SK-N-SH (cell line): ENCODE data around the gene NFIA. TPM values are rescaled to one million over a fixed set of nuclear protein-coding genes. Genes with fewer than 3 reads are reported as not detected.

Source experiments
- CTCF ChIA-PET: fragments of 300-600, 350-600 bp; formaldehyde crosslinking; extraction: SDS; loops from one replicate; lab custom pipeline; 2021; lab: Yijun Ruan, JAX
- POLR2A ChIA-PET: fragments of 350-600 bp; sonication (Branson Sonifier 250); formaldehyde crosslinking; extraction: SDS; loops from one replicate; lab custom pipeline; 2020; ENCODE audit warnings: antibody characterized with exemption, inconsistent platforms; lab: Yijun Ruan, JAX
- DNase-seq: peaks from one replicate; pipeline ENCODE4 v3.0.0; 2012
- H2AFZ ChIP-seq: fragments of 200-600 bp; sonication (generic); 2 replicates; pipeline ENCODE4 v1.8.1; 2016; ENCODE audit warnings: antibody characterized with exemption, mild to moderate bottlenecking, low read depth
- H3F3A ChIP-seq: fragments of 200-600 bp; sonication (generic); replicated peaks from 2 replicates; pipeline ENCODE3; 2016; ENCODE audit warnings: antibody characterized with exemption, mild to moderate bottlenecking; ENCODE audit not compliant: insufficient read depth
- H3K27ac ChIP-seq, 2 experiments: fragments of 200-500 bp in 1 of 2; fragments of 200-600 bp in 1 of 2; sonication (Bioruptor generic) in 1 of 2; sonication (generic), shearing (Covaris generic) in 1 of 2; 2 replicates each; pipeline versions ENCODE4 v1.5.1 to v1.6.1; 2014 to 2016; ENCODE audit warnings: low read depth in 2 of 2, inconsistent platforms in 1 of 2, low read length in 1 of 2, mild to moderate bottlenecking in 1 of 2, mixed read lengths in 1 of 2
- H3K27me3 ChIP-seq: fragments of 200-600 bp; sonication (generic), shearing (Covaris generic); 2 replicates; pipeline ENCODE4 v1.6.1; 2016; ENCODE audit warnings: mixed run types; ENCODE audit not compliant: insufficient read depth
- H3K36me3 ChIP-seq, 2 experiments: fragments of 200-500 bp in 1 of 2; fragments of 200-600 bp in 1 of 2; sonication (Bioruptor generic) in 1 of 2; sonication (generic) in 1 of 2; replicated peaks in 1 of 2; 2 replicates each; pipeline versions ENCODE3 to v1.5.1; 2014 to 2016; ENCODE audit warnings: low read length in 1 of 2, mild to moderate bottlenecking in 1 of 2; ENCODE audit not compliant: insufficient read depth in 2 of 2, control insufficient read depth in 1 of 2
- H3K4me1 ChIP-seq, 2 experiments: fragments of 200-500 bp in 1 of 2; fragments of 200-600 bp in 1 of 2; sonication (Bioruptor generic) in 1 of 2; sonication (generic), shearing (Covaris generic) in 1 of 2; 2 replicates each; pipeline versions ENCODE4 v1.5.1 to v1.6.1; 2014 to 2016; ENCODE audit warnings: low read depth in 1 of 2, low read length in 1 of 2, mixed run types in 1 of 2; ENCODE audit not compliant: insufficient read depth in 2 of 2, control insufficient read depth in 1 of 2
- H3K4me2 ChIP-seq: fragments of 200-600 bp; sonication (generic), shearing (Covaris generic); 2 replicates; pipeline ENCODE4 v1.6.1; 2017; ENCODE audit warnings: mixed run types
- H3K4me3 ChIP-seq, 2 experiments: fragments of 200-500 bp in 1 of 2; fragments of 200-600 bp in 1 of 2; sonication (Bioruptor generic) in 1 of 2; sonication (generic), shearing (Covaris generic) in 1 of 2; 2 replicates each; pipeline versions ENCODE4 v1.5.1 to v1.8.1; 2014 to 2016; ENCODE audit warnings: low read depth in 2 of 2, inconsistent platforms in 1 of 2, low read length in 1 of 2, mild to moderate bottlenecking in 1 of 2, mixed read lengths in 1 of 2, moderate library complexity in 1 of 2
- H3K79me2 ChIP-seq: fragments of 200-600 bp; sonication (generic); 2 replicates; pipeline ENCODE4 v1.8.1; 2017; ENCODE audit warnings: mild to moderate bottlenecking; ENCODE audit not compliant: insufficient read depth
- H3K9ac ChIP-seq: fragments of 200-600 bp; sonication (generic); 2 replicates; pipeline ENCODE4 v1.6.1; 2017; ENCODE audit warnings: mixed run types
- H3K9me2 ChIP-seq: fragments of 200-600 bp; sonication (generic); 2 replicates; pipeline ENCODE4 v1.6.1; 2017; ENCODE audit warnings: mixed run types
- H3K9me3 ChIP-seq: fragments of 200-600 bp; sonication (generic); 2 replicates; pipeline ENCODE4 v1.6.1; 2017; ENCODE audit warnings: mixed run types, mild to moderate bottlenecking, moderate library complexity
- H4K20me1 ChIP-seq: fragments of 200-600 bp; sonication (generic); 2 replicates; pipeline ENCODE4 v1.6.1; 2017; ENCODE audit warnings: mild to moderate bottlenecking, mixed run types; ENCODE audit not compliant: insufficient read depth
- CHD2 ChIP-seq: fragments of 150-350 bp; IDR thresholded peaks from 2 replicates; pipeline ENCODE4 v1.6.1; 2018; ENCODE audit warnings: low read length; ENCODE audit not compliant: partially characterized antibody
- ELF1 ChIP-seq: IDR thresholded peaks from 2 replicates; pipeline ENCODE4 v1.4.0; 2012
- EP300 ChIP-seq, 2 experiments: IDR thresholded peaks; 2 replicates each; pipeline versions ENCODE4 v1.4.0 to v1.6.1; 2012; ENCODE audit warnings: borderline replicate concordance in 1 of 2, low read depth in 1 of 2, low read length in 1 of 2
- EZH2phosphoT487 ChIP-seq: fragments of 200-600 bp; sonication (generic); IDR thresholded peaks from 2 replicates; pipeline ENCODE4 v1.6.1; 2017; ENCODE audit warnings: low read depth, mixed run types, mild to moderate bottlenecking, antibody characterized with exemption, moderate library complexity, borderline replicate concordance
- FOSL2 ChIP-seq: IDR thresholded peaks from 2 replicates; pipeline ENCODE4 v1.4.0; 2012; ENCODE audit warnings: low read depth, mild to moderate bottlenecking, moderate library complexity, borderline replicate concordance
- FOXJ3 ChIP-seq: sonication (generic); formaldehyde crosslinking; IDR thresholded peaks from 2 replicates; pipeline ENCODE4 v1.5.1; 2020; ENCODE audit warnings: mild to moderate bottlenecking, missing genetic modification reagents
- FOXM1 ChIP-seq: IDR thresholded peaks from 2 replicates; pipeline ENCODE4 v1.4.0; 2012; ENCODE audit warnings: low read depth, mild to moderate bottlenecking
- JUND ChIP-seq: IDR thresholded peaks from 2 replicates; pipeline ENCODE4 v1.4.0; 2012
- MXI1 ChIP-seq: IDR thresholded peaks from 2 replicates; pipeline ENCODE4 v1.6.1; 2012; ENCODE audit warnings: mild to moderate bottlenecking, low read depth, low read length, improper control_type of control experiment
- NFIC ChIP-seq: IDR thresholded peaks from 2 replicates; pipeline ENCODE4 v1.4.0; 2012; ENCODE audit warnings: borderline replicate concordance
- NRF1 ChIP-seq: IDR thresholded peaks from 2 replicates; pipeline ENCODE4 v1.6.1; 2012; ENCODE audit warnings: low read depth, mild to moderate bottlenecking, low read length
- RAD21 ChIP-seq: IDR thresholded peaks from 2 replicates; pipeline ENCODE4 v1.6.1; 2012; ENCODE audit warnings: mild to moderate bottlenecking, low read length
- RXRA ChIP-seq: IDR thresholded peaks from 2 replicates; pipeline ENCODE4 v1.4.0; 2012; ENCODE audit warnings: low read depth, mild to moderate bottlenecking, borderline replicate concordance
- SIN3A ChIP-seq: IDR thresholded peaks from 2 replicates; pipeline ENCODE4 v1.6.1; 2012; ENCODE audit warnings: low read depth, mild to moderate bottlenecking, low read length, moderate library complexity, borderline replicate concordance
- TCF12 ChIP-seq: IDR thresholded peaks from 2 replicates; pipeline ENCODE4 v1.4.0; 2012
- TEAD4 ChIP-seq: IDR thresholded peaks from 2 replicates; pipeline ENCODE4 v1.4.0; 2012; ENCODE audit warnings: mild to moderate bottlenecking, borderline replicate concordance; ENCODE audit not compliant: insufficient read depth
- WGBS: methylation state at CpG from one replicate; pipeline ENCODE4 v1.1.6; 2017; ENCODE audit warnings: low lambda C conversion rate; 5-methylcytosine and 5-hydroxymethylcytosine counted together
- polyA plus RNA-seq, 3 experiments: library from polyadenylated mRNA; depleted of rRNA; stranded (reverse); fragments of >200 nt; gene quantifications; 2 replicates each; pipeline ENCODE4 v1.2.3, GENCODE V29; 2012
- TF ChIP-seq, protein P1 (sequence below): IDR thresholded peaks from 2 replicates; pipeline ENCODE4; 2012
- TF ChIP-seq, protein P2 (sequence below): IDR thresholded peaks from 2 replicates; pipeline ENCODE4 v1.4.0; 2012; ENCODE audit warnings: low read depth, borderline replicate concordance
- TF ChIP-seq, protein P3 (sequence below): fragments of 150-350 bp; IDR thresholded peaks from 2 replicates; pipeline ENCODE4 v1.6.1; 2016; ENCODE audit warnings: mild to moderate bottlenecking, low read depth, low read length
- TF ChIP-seq, protein P4 (sequence below): IDR thresholded peaks from 2 replicates; pipeline ENCODE4 v1.6.1; 2012; ENCODE audit warnings: mild to moderate bottlenecking, low read depth, low read length, moderate library complexity

Gene NFIA
- polyA plus RNA-seq, 1 of the 3 experiments (the other 2 are of a cell fraction): 3.3 TPM

DNA sequence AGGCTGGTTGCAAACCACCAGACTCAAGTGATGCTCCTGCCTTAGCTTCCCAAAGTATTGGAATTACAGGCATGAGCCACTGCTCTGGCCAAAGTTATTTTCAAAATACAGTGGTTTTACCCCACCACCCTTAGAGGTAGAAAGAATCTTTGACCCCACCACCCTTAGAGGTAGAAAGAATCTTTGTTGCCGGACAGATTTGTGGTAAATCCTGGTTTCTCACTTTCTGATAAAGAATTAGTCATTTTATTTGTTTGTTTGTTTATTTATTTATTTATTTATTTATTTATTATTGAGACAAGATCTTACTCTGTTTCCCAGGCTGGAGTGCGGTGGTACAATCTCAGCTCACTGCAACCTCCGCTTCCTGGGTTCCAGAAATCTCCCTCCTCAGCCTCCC, 55.9 kb downstream of the NFIA start:
- no peaks in the 10 kb centered on the region; the same call in 1 of the 2 replicates for H3K79me2 ChIP-seq
- POLR2A ChIA-PET: no interaction called here
- H3K27me3 ChIP-seq: no peaks in the 10 kb centered on the region
- H3K9me3 ChIP-seq: no peaks in the 10 kb centered on the region
- peaks cover 19 to 38% of the 10 kb centered on the region in 2 experiments; a peak in 3 of 4 replicates for H3K4me1 ChIP-seq
- no peak overlapping the region for H3K9ac ChIP-seq
- H3K4me2 ChIP-seq: no peak overlapping the region
- H3K9me2 ChIP-seq: no peaks in the 10 kb centered on the region
- peak overlapping the region in 1 of 2 experiments; percentile 74; a peak in 1 of 4 replicates for H3K27ac ChIP-seq
- peaks cover 26% of the 10 kb centered on the region for H3F3A ChIP-seq
- TF ChIP-seq FOXM1: no peak
- TF ChIP-seq RAD21: no peak
- TF ChIP-seq, protein P1, sequence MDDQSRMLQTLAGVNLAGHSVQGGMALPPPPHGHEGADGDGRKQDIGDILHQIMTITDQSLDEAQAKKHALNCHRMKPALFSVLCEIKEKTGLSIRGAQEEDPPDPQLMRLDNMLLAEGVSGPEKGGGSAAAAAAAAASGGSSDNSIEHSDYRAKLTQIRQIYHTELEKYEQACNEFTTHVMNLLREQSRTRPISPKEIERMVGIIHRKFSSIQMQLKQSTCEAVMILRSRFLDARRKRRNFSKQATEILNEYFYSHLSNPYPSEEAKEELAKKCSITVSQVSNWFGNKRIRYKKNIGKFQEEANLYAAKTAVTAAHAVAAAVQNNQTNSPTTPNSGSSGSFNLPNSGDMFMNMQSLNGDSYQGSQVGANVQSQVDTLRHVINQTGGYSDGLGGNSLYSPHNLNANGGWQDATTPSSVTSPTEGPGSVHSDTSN: no peak
- TF ChIP-seq, all 33 proteins: peak for 0
- CTCF ChIA-PET: no interaction called here
- no peak for DNase-seq
- H4K20me1 ChIP-seq: no peaks in the 10 kb centered on the region
- 93% methylated on average over 3 of the region's 3 CpGs for WGBS
- no peak overlapping the region for H3K4me3 ChIP-seq
- no peak overlapping the region for H2AFZ ChIP-seq
- H3K36me3 ChIP-seq: no peaks in the 10 kb centered on the region

DNA sequence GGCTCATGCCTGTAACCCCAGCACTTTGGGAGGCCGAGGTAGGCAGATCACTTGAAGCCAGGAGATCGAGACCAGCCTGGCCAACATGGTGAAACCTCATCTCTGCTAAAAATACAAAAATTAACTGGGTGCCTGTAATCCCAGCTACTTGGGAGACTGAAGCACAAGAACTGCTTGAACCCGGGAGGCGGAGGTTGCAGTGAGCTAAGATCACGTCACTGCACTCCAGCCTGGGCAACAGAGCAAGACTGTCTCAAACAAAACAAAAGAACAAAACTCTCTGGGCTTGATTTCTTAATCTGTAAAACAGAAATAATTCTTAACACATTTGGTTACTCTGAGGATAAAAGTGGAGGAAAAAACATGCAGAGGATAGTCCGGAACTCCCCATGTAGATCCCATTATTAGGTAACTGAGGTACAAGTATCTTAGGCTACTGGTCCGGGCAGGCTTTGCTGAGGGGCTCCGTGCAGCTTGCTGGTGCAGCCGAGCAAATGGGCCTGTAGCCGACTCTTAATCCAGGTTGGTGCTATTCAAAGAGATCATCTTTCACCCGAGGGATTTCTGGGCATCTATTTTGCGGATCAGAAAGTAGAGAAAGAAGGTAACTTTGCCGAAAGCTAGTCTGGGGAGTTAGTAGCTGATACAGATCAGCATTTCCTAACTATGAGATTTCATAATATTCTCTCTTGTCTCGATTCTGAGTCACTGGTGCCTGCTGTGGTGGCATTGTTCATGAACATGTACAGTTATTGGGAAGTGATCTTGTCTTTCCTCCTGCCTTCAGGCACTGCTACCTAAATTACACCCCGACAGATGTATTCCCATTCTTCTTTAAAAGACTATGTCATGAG, 56.8 kb downstream of the NFIA start:
- POLR2A ChIA-PET: no interaction called here
- Histone ChIP-seq H3K79me2 (no peaks in the 10 kb centered on the region; the same call in 1 of the 2 replicates), H3K4me2 (peak overlapping the region; percentile 68), H3K4me3 (no peak overlapping the region; a peak in 1 of 4 replicates), H2AFZ (peak overlapping the region; percentile 69), H3K9ac (peak overlapping the region; percentile 10; the same call in 1 of the 2 replicates), H4K20me1 (no peaks in the 10 kb centered on the region), H3F3A (peaks cover 26% of the 10 kb centered on the region), H3K4me1 (peaks cover 19 to 46% of the 10 kb centered on the region in 2 experiments; a peak in 3 of 4 replicates), H3K27me3 (no peaks in the 10 kb centered on the region), H3K9me2 (no peaks in the 10 kb centered on the region), H3K36me3 (no peaks in the 10 kb centered on the region), H3K9me3 (no peaks in the 10 kb centered on the region), H3K27ac (peak overlapping the region in 1 of 2 experiments; percentile 74; a peak in 3 of 4 replicates)
- CTCF ChIA-PET: interaction anchor here (0.7 to 1.7 kb wide), 5 partner anchors 18 to 1380 kb away, joined by 3 to 4 read pairs (median 3); no protein-coding TSS in a partner anchor
- no peak for DNase-seq
- 51% methylated on average over 15 of the region's 15 CpGs for WGBS
- TF ChIP-seq EP300 (IDR thresholded peaks at IDR 0.05; ENCODE audit: borderline replicate concordance in 1 of 2, low read depth in 1 of 2, low read length in 1 of 2) (peak in 1 of 2 experiments; percentile 41; a peak in 1 of 4 replicates), CHD2 (no peak), ELF1 (no peak), SIN3A (no peak), FOXJ3 (CRISPR knock-in tag) (no peak), FOSL2 (peak; percentile 60; the same call in 1 of the 2 replicates), JUND (peak; percentile 35; the same call in 1 of the 2 replicates), RXRA (no peak; the same call in 1 of the 2 replicates), EZH2phosphoT487 (no peak), TCF12 (peak; percentile 61), NFIC (peak; percentile 17; the same call in 1 of the 2 replicates), MXI1 (no peak), NRF1 (no peak), TEAD4 (no peak)
- TF ChIP-seq, protein P2, sequence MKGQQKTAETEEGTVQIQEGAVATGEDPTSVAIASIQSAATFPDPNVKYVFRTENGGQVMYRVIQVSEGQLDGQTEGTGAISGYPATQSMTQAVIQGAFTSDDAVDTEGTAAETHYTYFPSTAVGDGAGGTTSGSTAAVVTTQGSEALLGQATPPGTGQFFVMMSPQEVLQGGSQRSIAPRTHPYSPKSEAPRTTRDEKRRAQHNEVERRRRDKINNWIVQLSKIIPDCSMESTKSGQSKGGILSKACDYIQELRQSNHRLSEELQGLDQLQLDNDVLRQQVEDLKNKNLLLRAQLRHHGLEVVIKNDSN: no peak
- TF ChIP-seq, protein P3, sequence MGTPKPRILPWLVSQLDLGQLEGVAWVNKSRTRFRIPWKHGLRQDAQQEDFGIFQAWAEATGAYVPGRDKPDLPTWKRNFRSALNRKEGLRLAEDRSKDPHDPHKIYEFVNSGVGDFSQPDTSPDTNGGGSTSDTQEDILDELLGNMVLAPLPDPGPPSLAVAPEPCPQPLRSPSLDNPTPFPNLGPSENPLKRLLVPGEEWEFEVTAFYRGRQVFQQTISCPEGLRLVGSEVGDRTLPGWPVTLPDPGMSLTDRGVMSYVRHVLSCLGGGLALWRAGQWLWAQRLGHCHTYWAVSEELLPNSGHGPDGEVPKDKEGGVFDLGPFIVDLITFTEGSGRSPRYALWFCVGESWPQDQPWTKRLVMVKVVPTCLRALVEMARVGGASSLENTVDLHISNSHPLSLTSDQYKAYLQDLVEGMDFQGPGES: no peak
- TF ChIP-seq, protein P4, sequence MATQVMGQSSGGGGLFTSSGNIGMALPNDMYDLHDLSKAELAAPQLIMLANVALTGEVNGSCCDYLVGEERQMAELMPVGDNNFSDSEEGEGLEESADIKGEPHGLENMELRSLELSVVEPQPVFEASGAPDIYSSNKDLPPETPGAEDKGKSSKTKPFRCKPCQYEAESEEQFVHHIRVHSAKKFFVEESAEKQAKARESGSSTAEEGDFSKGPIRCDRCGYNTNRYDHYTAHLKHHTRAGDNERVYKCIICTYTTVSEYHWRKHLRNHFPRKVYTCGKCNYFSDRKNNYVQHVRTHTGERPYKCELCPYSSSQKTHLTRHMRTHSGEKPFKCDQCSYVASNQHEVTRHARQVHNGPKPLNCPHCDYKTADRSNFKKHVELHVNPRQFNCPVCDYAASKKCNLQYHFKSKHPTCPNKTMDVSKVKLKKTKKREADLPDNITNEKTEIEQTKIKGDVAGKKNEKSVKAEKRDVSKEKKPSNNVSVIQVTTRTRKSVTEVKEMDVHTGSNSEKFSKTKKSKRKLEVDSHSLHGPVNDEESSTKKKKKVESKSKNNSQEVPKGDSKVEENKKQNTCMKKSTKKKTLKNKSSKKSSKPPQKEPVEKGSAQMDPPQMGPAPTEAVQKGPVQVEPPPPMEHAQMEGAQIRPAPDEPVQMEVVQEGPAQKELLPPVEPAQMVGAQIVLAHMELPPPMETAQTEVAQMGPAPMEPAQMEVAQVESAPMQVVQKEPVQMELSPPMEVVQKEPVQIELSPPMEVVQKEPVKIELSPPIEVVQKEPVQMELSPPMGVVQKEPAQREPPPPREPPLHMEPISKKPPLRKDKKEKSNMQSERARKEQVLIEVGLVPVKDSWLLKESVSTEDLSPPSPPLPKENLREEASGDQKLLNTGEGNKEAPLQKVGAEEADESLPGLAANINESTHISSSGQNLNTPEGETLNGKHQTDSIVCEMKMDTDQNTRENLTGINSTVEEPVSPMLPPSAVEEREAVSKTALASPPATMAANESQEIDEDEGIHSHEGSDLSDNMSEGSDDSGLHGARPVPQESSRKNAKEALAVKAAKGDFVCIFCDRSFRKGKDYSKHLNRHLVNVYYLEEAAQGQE: no peak
